Stimulated activated CD8-positive, alpha-beta memory T cell treated with anti-CD3 and anti-CD28 coated beads, Interleukin-12 subunit alpha, Interleukin-12 subunit beta, amount 100 ng/mL, for 24 hours (primary cell): ENCODE results near the gene TNNT2.

Experiments used
- DNase-seq: peaks from one replicate; pipeline ENCODE4 v3.0.0-alpha.2; 2020; ENCODE audit errors: extremely low read depth

The TNNT2 gene

DNA sequence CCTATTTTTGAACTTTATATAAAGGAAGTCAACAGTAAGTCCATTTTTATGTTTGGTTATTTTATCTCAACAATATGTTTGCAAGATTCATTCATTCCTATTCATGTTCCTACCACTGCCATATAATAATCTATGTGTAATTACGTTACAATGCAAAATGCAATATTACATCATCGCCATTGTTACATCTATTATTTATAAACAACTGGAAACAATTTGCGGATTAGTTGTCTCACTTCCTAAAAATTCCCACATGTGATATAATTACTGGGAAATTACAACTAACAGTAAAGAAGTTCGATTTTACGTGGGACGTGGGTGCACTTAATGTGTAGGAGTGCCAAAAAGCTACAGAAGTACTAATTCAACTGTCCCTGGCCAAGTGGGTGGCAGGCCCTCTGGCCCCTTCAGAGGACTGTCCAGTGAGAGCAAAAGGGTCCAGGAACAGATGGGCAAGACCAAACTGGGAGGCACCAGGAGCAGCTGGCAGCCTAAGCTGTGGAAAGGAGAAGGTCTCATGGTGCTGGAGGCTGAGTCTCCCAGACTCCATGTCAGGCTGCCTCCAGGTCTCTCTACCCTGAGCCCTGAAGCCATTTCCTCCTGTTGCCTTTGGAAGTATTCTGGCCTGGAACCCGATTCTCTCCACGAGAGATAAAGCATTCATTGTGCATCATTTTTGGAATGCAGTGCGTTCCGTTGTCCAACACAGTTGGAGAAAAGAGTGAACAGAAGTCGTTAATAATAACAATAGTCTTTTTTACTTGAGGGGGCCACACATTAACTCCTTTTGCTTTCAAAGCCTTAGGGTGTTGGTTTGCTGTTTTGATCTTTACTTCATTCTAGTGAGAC is 42.9 kb downstream of the TNNT2 start:
- no peak for DNase-seq

DNA sequence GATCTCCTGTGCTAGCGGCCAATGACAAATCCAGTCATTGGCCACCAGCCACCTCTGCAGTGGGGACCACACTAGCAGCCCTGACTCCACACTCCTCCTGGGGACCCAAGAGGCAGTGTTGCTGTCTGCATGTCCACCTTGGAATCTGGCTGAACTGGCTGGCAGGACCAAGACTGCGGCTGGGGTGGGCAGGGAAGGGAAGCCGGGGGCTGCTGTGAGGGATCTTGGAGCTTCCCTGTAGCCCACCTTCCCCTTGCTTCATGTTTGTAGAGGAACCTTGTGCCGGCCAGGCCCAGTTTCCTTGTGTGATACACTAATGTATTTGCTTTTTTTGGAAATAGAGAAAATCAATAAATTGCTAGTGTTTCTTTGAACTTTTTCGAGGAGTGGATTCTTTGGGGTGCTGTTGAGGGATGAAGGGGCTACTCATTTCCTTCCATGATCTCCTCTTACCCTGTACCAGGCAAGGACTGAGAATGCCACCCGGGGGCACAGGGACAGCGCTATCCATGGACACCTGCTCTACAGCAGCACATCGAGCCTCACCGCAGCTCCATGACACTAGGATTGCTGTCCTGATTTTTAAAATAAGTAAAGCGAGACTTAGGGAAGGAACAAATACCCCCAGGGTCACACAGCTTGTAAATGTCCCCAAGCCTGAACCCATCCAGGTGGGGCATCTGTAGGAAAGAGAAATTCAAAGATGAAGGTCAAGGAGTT is 44.7 kb downstream of the TNNT2 start:
- DNase-seq, result no peak

DNA sequence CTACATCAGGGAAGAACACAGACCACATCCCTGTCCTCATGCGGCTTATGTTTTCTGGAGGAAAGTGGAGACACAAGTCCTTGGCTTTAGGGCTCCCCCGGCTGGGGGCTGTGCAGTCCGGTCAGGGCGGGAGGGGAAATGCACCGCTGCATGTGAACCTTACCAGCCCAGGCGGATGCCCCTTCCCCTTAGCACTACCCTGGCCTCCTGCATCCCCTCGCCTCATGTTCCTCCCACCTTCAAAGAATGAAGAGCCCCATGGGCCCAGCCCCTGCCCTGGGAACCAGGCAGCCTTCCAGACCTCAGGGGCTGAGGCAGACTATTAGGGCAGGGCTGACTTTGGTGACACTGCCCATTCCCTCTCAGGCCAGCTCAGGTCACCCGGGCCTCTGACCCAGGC is 45.5 kb downstream of the TNNT2 start:
- no peak for DNase-seq

DNA sequence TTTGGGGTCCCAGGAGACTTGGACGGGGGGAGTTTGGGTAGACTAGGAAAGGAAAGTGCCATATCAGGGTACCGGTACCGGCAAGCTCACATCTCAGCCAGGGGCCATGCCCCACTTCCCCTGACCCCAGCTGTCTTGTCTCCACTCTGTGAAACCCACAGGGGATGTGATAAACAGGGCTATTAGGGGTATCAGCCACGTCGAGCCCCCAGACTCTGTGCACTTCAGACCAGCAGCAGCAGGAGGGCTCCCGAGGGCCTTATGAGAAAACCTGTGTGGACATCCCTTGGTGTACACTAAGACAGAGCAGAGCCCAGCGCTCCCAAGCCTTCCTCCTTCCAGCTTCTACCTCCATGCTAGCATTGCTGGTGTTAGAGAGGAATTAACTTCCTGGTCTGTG is 46.3 kb downstream of the TNNT2 start:
- DNase-seq, result no peak

DNA sequence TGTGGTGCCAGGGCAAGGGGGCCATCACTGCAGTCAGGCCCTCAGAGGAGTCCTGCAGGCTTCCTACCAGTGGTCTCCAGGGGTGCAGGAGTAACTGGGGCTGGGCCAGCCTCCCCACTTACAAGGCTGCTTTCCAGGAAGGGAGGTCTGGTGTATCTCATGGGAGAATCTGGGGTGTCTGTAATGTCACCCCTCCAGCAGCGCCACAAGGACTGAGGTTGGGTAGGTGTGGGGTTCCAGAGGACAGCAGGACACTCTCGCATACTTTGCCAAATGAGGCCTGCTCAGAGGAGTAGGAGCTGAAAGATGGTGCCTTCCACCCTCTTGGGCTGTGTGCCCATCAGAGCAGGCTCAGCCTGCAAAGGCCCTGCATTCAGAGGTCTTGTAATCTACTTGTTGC is 46.9 kb downstream of the TNNT2 start:
- DNase-seq, result no peak

DNA sequence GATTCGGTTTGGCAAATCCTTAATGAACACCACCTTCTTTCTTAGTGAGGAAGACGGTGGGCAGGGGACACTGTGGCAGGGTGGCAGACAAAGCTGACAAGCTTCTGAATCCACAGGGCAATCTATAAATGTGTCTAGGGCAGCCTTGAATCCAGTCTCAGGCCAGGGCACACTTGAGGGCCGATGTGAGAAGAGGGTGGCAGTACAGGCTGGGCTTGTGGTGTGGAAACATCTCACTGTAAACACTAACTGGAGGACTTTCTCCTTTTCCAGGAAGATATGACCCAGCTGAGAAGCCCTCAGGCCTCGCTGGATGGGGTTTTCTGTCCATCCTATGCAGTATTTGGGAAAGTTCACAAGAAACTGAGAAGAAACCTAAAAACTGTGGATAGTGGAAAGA is 47.7 kb downstream of the TNNT2 start:
- no peak for DNase-seq

DNA sequence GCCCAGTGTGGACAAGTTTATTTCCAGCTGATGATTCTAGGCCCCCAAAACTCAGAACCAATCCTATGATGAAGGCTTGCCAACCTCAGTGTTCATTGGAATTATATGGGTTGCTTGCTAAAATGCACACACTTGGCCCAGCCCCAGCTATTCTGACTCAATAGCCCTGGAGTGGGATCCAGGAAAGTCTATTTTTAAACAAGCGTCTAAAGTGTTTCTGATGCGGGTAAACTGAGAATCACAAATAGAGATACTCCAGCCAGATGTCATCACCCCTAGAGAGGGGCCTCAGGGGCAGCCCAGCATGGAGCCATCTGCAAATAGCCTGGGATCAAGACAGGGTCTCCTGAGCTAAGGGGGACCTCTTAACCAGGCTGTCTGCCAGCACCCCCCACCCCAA is 48.2 kb downstream of the TNNT2 start:
- DNase-seq, result no peak

DNA sequence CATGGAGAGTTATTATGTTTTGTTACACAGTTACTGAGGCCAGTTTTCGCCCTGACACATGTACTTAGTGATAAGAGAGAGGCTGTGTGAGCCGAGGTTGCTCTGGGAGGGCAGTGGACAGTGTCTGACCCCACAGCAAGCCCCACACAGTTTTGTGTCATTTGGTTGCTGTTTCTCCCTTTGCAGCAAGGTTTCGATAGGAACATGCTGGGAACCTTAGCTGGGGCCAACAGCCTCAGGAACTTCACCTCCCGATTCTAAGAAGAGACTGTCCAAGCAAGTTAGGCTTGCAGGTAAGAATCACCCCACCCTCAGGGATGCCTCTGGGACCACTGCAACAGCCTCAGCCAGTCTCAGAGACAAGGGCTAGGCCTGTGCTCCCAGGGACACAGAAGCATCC is 48.9 kb downstream of the TNNT2 start:
- no peak for DNase-seq

DNA sequence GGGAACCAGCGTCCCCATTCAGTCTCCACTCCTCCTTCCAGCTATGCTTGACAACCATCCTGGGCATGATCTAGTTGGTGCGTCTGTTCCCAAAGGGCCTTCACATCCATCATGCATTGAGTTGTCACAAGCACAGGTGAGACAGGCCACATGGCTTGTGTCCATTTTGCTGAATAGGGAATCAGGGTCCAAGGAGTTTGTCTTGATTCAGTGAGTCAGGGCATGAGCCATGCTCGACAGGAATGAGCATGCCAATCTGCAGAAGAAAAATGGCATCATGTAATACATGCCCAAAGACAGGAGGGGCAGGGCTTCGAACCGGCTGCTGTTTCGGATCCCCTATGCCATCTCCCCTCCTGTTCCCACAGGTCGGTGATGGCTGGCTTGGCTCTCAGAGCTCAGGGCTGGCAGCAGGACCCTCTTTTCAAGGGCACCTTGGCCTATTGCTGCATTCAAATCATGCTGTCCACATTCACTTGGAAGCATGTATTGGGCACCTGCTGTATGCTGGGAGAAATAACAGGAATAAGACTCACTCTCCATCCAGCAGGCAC is 49.7 kb downstream of the TNNT2 start:
- DNase-seq, result no peak

DNA sequence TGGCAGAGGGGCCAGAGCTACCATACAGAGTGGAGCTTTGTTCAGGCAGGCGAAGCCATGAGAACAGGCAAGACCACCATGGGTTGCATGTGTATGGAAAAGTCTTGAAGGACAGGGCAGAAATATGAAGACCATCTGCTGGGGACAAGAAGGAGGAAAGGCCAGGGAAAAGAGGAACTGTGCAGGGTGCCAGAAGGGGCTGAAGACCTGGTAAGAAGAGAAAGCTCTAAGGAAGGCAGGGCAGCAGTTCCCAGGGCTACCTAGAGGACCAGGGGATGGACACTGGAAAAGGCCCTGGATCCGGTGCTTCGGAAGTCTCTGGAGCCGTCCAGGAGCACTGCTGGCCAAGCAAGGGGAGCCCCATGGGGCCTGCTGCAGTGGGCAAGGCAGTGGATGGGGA is 50.8 kb downstream of the TNNT2 start:
- no peak for DNase-seq

DNA sequence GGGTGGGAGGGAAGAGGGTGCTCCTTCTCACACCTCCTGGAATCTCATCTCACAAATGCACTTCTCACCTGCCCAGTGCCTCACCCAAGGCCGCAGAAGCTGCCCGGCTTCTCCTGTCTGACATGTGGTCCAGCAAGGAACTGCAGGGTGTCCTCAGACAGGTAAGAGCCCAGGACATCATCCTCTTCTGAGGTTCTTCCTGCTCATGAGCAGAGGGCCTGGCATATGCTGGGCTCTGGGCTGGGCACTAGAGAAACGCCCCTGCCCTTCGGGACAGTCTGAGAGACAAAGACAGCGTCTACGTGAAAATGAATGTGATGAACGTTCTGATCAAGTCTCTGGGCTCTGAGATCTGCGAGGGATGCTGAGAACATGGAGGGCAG is 51.8 kb downstream of the TNNT2 start:
- DNase-seq, result no peak

DNA sequence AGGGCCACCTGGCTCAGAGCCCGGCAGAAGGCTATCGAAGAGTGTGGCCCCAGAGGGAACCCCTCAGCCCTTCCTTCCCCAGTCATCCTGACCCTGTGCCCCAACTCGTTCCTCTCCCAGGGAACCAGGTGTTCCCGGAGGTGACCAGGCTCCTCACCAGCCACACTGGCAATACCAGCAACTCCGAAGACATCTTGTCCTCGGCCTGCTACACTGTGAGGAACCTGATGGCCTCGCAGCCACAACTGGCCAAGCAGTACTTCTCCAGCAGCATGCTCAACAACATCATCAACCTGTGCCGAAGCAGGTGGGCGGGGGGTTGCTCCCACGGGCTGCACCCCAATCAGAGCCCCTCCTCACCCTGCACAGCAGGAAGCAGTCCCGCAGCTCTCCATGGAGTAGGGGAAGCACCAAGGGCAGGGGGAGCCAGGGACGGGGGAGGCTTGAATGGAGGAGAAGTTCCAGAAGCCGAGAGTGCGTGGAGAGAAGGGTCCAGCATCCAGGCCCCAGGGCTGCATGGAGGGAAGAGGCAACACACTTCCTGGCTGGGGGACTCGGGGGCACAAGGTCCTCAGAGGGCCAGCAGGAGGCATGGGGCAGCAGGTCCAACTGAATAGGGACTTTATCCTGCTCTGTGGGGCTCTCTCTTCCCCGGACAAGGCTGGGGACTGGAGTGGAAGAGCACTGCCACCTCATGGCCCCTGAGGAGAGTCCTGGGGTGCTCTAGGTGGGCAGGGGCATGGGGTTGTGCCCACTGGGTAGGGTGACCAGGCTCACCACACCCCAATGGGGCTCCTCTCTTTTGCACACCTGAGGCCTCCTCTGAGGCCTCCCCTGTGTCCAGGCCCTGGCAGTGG is 52.4 kb downstream of the TNNT2 start:
- DNase-seq, result no peak

DNA sequence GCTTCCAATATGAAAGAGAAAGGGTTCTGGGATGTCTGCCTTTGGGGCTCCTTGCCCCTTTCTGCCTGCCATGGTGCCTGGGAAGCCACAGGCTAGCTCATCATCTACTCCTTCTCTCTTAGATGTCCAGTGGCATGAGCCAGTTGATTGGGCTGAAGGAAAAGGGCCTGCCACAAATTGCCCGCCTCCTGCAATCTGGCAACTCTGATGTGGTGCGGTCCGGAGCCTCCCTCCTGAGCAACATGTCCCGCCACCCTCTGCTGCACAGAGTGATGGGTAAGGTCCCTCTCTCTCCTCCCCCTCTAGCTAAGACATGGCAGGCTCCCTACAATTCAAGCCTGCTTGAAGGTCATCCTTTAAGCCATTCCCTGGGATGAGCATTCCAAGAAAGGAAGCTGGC is 53.2 kb downstream of the TNNT2 start:
- DNase-seq, result no peak

DNA sequence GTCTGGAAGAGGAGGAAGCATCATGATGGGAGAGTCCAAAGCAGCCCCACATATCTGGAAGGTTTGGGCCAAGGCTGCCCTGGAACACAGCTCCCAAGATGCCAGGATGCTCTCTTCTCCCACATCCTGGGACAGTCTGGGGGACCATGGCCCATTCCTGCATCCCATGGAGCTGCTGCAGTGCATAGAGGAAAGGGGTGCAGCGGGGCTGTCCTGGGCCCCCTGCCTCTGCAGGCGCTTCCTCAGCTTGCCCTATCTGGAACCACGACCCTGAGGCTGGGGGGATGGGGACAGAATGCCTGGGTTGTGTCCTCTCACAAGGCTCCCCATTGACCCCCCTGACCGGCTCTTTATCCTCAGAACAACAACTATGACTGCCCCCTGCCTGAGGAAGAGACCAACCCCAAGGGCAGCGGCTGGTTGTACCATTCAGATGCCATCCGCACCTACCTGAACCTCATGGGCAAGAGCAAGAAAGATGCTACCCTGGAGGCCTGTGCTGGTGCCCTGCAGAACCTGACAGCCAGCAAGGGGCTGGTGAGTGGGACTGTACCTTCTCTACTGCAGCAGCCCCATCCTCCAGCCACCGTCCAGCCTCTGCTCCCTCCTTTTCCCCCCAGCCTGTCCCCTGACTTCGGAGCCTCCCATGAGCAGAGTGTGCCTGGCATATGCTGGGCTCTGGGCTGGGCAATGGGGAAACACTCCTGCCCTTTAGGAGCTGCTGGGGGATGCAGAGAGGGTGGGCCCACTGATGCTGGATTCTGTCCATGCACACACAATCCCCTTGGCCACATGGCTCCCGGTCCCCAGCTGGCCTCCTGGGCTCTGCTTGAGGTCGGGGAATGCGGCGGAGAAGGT is 54.6 kb downstream of the TNNT2 start:
- DNase-seq, result no peak

DNA sequence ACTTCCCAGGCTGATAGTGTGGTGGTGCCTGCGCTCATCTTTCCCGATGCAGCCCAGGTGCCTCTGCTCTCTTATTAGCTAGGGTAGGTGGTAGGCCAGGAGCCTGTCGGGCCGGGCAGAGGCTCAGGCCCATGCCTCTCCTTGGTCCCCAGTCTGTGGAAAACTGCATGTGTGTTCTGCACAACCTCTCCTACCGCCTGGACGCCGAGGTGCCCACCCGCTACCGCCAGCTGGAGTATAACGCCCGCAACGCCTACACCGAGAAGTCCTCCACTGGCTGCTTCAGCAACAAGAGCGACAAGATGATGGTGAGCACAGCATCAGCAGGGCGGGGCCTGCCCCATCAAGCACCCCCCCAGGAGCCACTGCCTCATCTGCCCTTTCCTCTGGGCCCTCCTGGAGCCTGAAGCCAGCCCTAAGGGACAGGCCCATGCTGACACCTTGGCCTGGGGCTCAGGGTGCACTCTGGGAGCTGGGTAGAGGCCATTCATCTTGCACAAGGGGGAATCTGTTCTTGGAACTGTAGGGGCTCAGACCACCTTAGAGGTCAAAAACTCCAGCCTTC is 55.6 kb downstream of the TNNT2 start:
- DNase-seq, result no peak

DNA sequence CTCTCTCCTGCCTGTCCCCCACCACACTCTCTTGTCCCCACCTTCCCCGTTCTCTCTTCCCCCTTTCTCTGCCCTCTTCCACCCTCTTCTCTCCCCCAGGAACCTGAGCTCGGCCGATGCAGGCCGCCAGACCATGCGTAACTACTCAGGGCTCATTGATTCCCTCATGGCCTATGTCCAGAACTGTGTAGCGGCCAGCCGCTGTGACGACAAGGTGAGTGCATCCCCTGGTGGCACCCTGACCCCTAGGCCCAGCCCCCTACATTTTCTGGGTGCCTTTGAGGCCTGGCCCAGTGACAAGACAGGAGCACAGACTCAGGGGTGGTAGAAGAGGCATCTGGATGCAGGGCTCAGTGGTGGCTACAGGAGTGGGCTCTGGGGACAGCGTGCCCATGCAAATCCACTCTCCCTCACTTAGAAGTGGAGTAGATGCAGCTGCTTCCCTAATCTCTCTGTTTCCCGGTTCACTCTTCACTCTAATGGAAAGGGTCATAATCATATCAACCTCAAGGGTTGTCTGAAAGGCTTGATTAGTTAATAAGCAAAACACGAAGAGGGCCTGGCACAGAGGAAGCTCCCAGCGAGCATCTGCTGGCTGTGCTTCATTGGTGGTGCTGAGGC is 57.2 kb downstream of the TNNT2 start:
- DNase-seq, result no peak

DNA sequence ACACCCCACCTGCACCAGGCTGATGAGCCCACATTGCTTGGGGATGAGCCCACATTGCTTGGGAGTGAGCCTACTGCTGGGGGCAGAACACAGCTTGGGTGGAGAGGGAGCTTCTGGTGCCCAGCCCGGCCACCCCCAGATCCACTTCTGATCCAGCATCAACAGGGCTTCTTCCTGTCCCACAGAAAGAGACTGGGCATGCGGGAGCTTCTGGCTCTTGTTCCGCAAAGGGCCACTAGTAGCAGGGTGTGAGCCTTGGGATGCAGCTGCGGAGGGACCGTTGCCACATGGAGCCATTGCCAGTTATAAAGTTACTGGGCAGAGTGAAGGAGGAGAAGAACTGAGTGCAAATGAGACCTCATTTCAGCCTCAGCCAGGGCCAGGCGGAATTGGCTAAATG is 57.8 kb downstream of the TNNT2 start:
- DNase-seq, result no peak

DNA sequence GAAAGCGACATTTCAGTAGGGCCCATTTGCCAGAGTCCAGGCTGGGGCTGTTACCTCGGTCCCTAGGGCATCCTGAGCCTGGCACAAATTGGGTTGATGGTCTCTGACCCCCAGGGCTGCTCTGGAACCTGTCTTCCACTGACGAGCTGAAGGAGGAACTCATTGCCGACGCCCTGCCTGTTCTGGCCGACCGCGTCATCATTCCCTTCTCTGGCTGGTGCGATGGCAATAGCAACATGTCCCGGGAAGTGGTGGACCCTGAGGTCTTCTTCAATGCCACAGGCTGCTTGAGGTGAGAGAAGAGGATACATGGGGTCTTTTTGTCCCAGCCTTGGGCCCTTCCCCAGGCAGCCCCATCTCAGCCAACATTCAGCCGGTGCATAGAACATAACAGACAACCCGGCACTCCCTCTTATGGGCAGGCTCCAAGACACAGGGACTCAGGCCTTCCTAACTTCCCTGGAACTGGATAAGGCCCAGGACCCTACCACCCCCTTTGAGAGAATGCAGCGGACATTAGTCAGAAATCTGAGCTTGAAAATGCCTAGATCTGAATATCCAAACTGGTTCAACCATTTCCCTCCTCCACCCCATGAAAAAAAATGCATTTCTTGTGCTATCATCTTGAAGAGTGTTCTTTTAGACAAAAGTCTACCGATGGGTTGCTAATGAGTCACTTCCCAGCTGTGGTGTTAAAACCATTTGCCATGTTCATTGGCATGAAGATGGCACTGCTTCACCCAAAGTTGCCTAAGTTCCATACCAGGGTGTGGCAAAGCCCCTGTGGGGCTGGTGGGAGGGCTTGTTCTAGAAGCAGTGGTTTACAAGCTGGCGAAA is 58.8 kb downstream of the TNNT2 start:
- DNase-seq, result no peak

DNA sequence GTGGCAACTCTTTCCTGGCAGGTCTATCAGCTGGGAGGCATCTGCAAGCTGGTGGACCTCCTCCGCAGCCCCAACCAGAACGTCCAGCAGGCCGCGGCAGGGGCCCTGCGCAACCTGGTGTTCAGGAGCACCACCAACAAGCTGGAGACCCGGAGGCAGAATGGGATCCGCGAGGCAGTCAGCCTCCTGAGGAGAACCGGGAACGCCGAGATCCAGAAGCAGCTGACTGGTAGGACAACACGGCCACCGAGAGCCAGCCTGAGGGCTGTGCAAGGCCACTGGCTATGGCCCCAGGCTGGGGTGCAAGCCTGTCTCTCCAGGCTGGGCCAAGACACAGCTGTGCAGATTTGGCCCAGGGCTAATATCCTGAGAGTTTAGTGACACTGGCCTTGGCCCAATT is 59.9 kb downstream of the TNNT2 start:
- no peak for DNase-seq

DNA sequence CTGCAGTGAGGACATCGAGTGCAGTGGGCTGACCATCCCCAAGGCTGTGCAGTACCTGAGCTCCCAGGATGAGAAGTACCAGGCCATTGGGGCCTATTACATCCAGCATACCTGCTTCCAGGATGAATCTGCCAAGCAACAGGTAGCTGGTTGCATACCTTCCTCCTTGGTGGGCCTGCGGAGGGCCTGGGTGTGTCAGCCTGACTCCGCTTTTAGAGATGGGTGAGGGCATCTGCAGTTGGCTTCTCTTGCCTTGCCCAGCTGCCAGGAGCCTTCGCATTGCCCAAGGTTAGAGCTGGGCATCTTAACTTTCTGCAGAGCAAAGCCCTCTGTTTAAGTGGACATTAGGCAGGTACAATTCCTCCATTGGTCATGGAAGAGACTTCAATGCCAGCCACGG is 60.9 kb downstream of the TNNT2 start:
- no peak for DNase-seq
